GM18867 (cell line): ENCODE results near the gene CREB5.

Experiments used
- ATAC-seq: cut with Tn5 transposase; IDR thresholded peaks from one replicate; pipeline ENCODE4 v1.9.1; 2021; ENCODE audit warnings: mild to moderate bottlenecking, moderate library complexity; ENCODE audit not compliant: unreplicated experiment

The CREB5 gene

GRCh38 chr7:28669330-28669729 is 257.0 kb downstream of the CREB5 start:
- ATAC-seq: no peak

- ATAC-seq: no peak
Observed at GRCh38 chr7:28671526-28671925, 259.2 kb downstream of the CREB5 start.

- ATAC-seq: no peak
Observed at GRCh38 chr7:28672397-28672797, 260.1 kb downstream of the CREB5 start.

- ATAC-seq: no peak
Observed at GRCh38 chr7:28674359-28674782, 262.1 kb downstream of the CREB5 start.

GRCh38 chr7:28675429-28675828 is 263.1 kb downstream of the CREB5 start:
- ATAC-seq: no peak

- no peak for ATAC-seq
Observed at GRCh38 chr7:28677668-28678067, 265.4 kb downstream of the CREB5 start.

- ATAC-seq: no peak
Observed at GRCh38 chr7:28678431-28678965, 266.2 kb downstream of the CREB5 start.

GRCh38 chr7:28681693-28682310 is 269.5 kb downstream of the CREB5 start:
- no peak for ATAC-seq

- no peak for ATAC-seq
Observed at GRCh38 chr7:28682801-28683200, 270.5 kb downstream of the CREB5 start.

GRCh38 chr7:28684650-28685241 is 272.4 kb downstream of the CREB5 start:
- no peak for ATAC-seq

GRCh38 chr7:28685242-28685643 is 272.9 kb downstream of the CREB5 start:
- ATAC-seq: no peak

GRCh38 chr7:28685644-28686417 is 273.5 kb downstream of the CREB5 start:
- no peak for ATAC-seq

GRCh38 chr7:28686418-28686800 is 274.1 kb downstream of the CREB5 start:
- no peak for ATAC-seq

- no peak for ATAC-seq
Observed at GRCh38 chr7:28687537-28687936, 275.2 kb downstream of the CREB5 start.

- ATAC-seq: no peak
Observed at GRCh38 chr7:28688174-28688573, 275.9 kb downstream of the CREB5 start.

- no peak for ATAC-seq
Observed at GRCh38 chr7:28688651-28689050, 276.3 kb downstream of the CREB5 start.

GRCh38 chr7:28695300-28696295 is 283.3 kb downstream of the CREB5 start:
- ATAC-seq: no peak

- no peak for ATAC-seq
Observed at GRCh38 chr7:28697913-28698563, 285.7 kb downstream of the CREB5 start.

GRCh38 chr7:28698840-28699239 is 286.5 kb downstream of the CREB5 start:
- peak; percentile 49 for ATAC-seq

GRCh38 chr7:28700096-28700495 is 287.8 kb downstream of the CREB5 start:
- ATAC-seq: no peak
